ENCODE results near the gene ZNF32. TPM values are rescaled to one million over a fixed set of nuclear protein-coding genes. Genes with fewer than 3 reads are reported as not detected.

The ZNF32 gene
- total and polyA plus RNA-seq, 2 of the 4 experiments (the other 2 are of a cell fraction): 30.1 to 31.2 TPM

- Histone ChIP-seq H2AK5ac (ENCODE audit: low read depth, low read length) (no peak overlapping the region), H3K4me3 (ENCODE audit: insufficient read depth, low read depth, low read length) (no peak overlapping the region), H3K9me3 (ENCODE audit: control insufficient read depth, insufficient read depth, low read length) (no peaks in the 10 kb centered on the region), H4K91ac (ENCODE audit: insufficient read depth, low read depth, low read length) (no peak overlapping the region), H3K4ac (ENCODE audit: low read depth, low read length) (no peak overlapping the region), H2AK9ac (replicated peaks; ENCODE audit: low read depth, low read length, poor library complexity) (no peak overlapping the region), H3K4me2 (ENCODE audit: low read depth, low read length) (no peak overlapping the region), H3K23ac (ENCODE audit: low read depth, low read length) (no peak overlapping the region), H4K8ac (ENCODE audit: low read depth in 2 of 2, low read length in 2 of 2) (no peak overlapping the region), H3K18ac (ENCODE audit: low read depth, low read length) (no peak overlapping the region), H3K79me1 (ENCODE audit: low read depth in 1 of 2, low read length in 2 of 2) (no peaks in the 10 kb centered on the region), H2BK20ac (ENCODE audit: low read depth, low read length) (no peak overlapping the region), H3K9ac (ENCODE audit: low read depth, low read length) (no peak overlapping the region), H2AFZ (replicated peaks; ENCODE audit: low read length, poor library complexity) (no peak overlapping the region), H3K27me3 (ENCODE audit: control insufficient read depth, insufficient read depth, low read length) (no peaks in the 10 kb centered on the region), H4K5ac (ENCODE audit: low read depth, low read length) (no peak overlapping the region), H2BK120ac (ENCODE audit: low read depth, low read length) (no peak overlapping the region), H3K27ac (ENCODE audit: insufficient read depth, low read length) (no peak overlapping the region), H3K36me3 (ENCODE audit: control insufficient read depth, insufficient read depth, low read length) (no peaks in the 10 kb centered on the region), H4K20me1 (ENCODE audit: insufficient read depth, low read length) (no peaks in the 10 kb centered on the region), H3K14ac (replicated peaks; ENCODE audit: low read depth, low read length) (no peak overlapping the region), H3K56ac (ENCODE audit: extremely low read depth, insufficient read depth, low read length) (no peak overlapping the region), H3K4me1 (ENCODE audit: control insufficient read depth, insufficient read depth, low read length) (peaks cover 7% of the 10 kb centered on the region; the same call in 1 of the 2 replicates), H3K9me1 (ENCODE audit: insufficient read depth, low read length) (no peaks in the 10 kb centered on the region), H2BK15ac (ENCODE audit: low read depth, low read length) (no peak overlapping the region), H2BK5ac (ENCODE audit: low read depth, low read length, poor library complexity, severe bottlenecking) (no peak overlapping the region)
- intact Hi-C loops (cut with micrococcal nuclease) (no loop called here), in situ Hi-C loops (cut with MboI; ENCODE audit: low sequenced_read_pairs) (loop anchor here (5.0 kb wide), 1 partner anchor 620 kb away; no protein-coding TSS in a partner anchor), dilution Hi-C loops (cut with HindIII; ENCODE audit: low sequenced_read_pairs, unreplicated experiment) (no loop called here)
- ChIA-PET CTCF (interaction anchor here (1.6 kb wide), 1 partner anchor 699 kb away, joined by 4 read pairs; no protein-coding TSS in a partner anchor), POLR2A (ENCODE audit: unreplicated experiment) (no interaction called here)
- ATAC-seq (ENCODE audit: low read depth): no peak
- TF ChIP-seq CEBPB (IDR thresholded peaks at IDR 0.05; ENCODE audit: low read depth, low read length): no peak
- no peak for TF ChIP-seq ELK1 (IDR thresholded peaks at IDR 0.05; ENCODE audit: borderline replicate concordance, low read depth, low read length)
- TF ChIP-seq USF2 (IDR thresholded peaks at IDR 0.05; ENCODE audit: low read depth, low read length): no peak
- TF ChIP-seq MXI1 (IDR thresholded peaks at IDR 0.05; ENCODE audit: borderline replicate concordance, low read depth, low read length): no peak
- no peak for TF ChIP-seq RFX5 (IDR thresholded peaks at IDR 0.05; ENCODE audit: low read depth, low read length)
- TF ChIP-seq MAZ (IDR thresholded peaks at IDR 0.05; ENCODE audit: borderline replicate concordance, low read depth, low read length): no peak
- no peak for TF ChIP-seq FOS (IDR thresholded peaks at IDR 0.05; ENCODE audit: low read depth, low read length)
- TF ChIP-seq BHLHE40 (IDR thresholded peaks at IDR 0.05; ENCODE audit: low read depth, low read length): no peak
- TF ChIP-seq CTCF (conservative IDR thresholded peaks at IDR 0.05; ENCODE audit: low read depth, low read length): no peak
- no TSS peak for BruUV-seq (replicated peaks)
- WGBS, 2 experiments (ENCODE audit: extremely low coverage in 2 of 2, insufficient read length in 1 of 2): 83% methylated on average over 1 of the region's 7 CpGs; no CpG with 5 or more reads in 1 of the 2 experiments
- no peak for DNase-seq
Measured at GRCh38 chr10:43687373-43687772, 38.7 kb upstream of the ZNF32 start.
